HG02852 (cell line): Measurements from ENCODE around the gene MAP7D3.
"Not testable (repeated sequence)": the region's sequence is repeated elsewhere in the genome, so short reads cannot be mapped to it uniquely, and the experiment has no call there.

ENCODE experiments used
- ATAC-seq: cut with Tn5 transposase; IDR thresholded peaks from one replicate; pipeline ENCODE4 v1.9.1; 2021; ENCODE audit warnings: mild to moderate bottlenecking, moderate library complexity; ENCODE audit not compliant: unreplicated experiment

MAP7D3 gene

DNA sequence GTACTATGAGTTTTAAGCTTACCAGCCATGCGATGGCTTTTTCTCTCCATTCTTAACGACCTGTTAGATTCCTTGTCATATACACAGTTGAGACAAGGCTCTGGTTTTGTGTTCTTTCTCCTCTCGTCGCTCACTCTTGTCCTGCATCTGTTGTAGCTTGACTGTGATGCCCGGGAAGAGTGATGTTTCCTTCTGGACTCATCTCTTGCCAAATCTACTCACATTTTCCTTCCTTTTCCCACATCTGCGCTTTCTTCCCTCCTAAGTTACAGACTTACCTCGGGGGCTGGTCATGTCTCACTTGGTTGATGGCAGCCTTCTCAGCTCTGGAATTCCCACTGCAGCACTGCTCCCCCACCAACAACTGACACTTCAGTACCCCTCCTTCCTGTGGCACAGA, 4.8 kb upstream of the MAP7D3 start:
- ATAC-seq = no peak

- ATAC-seq = no peak
Measured at GRCh38 chrX:136255541-136255940, 4.3 kb upstream of the MAP7D3 start.

DNA sequence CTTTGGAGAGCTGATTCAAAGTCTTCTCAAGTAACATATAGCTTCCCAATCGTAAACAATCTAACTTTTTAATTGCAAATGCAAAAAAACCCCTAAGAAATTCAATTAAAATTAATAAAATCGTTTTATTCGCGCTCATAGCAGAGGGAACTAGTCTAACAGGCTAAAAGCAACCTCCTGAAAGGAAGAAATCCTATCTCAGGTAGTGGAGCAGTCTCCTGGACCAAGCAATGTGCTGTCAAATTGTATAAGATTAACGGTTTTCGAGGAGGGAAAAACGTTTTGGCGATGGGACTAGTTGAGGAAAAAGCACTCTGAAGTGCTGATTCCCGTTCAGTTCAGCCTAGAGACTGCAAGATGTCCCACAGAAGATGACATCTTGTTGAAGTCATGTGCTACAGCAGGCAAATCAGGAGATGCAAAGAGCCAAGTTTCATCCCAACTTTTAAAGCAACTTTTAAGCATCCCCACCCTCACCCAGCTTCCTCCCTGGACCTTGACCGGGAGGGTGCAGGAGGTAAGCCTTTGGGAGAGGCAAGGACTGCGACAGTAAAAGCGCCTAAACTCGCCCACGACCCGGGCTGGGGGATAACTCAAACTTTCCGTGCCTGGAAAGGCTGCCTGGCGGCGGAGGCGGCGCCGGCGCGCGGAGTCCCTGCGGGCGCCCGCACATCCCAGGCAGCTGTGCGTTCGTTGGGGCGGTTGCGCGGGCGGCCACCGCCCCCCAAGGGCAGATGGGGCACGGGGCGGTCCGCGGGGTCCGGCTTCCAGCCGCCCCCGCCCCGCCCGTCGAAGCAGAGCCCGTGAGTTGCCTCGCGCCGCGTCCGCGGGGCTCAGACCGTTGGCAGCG, 784 bp downstream of the MAP7D3 start:
- ATAC-seq = peak; percentile 33

DNA sequence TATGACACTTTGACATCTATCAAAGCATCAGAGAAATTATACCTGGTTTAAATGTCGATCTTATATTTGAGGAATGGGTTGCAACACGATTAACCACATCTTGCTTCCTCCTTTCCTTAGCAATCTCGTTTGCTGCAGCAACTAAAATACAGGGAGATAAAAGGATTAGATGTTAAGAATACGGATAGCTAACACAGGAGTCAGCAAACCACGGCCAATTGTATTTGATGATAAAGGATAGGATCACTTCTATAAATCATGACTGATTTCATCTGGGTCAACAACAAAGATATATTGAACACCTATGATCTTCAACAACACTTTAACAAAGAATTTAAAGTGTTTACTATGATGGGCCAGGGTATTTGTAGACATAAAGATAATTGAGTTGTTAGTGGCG, 5.0 kb downstream of the MAP7D3 start:
- ATAC-seq = no peak

- ATAC-seq = not testable (repeated sequence)
Measured at GRCh38 chrX:136237849-136238248, 13.4 kb downstream of the MAP7D3 start.

GRCh38 chrX:136237074-136237473, 14.1 kb downstream of the MAP7D3 start:
- ATAC-seq = no peak

DNA sequence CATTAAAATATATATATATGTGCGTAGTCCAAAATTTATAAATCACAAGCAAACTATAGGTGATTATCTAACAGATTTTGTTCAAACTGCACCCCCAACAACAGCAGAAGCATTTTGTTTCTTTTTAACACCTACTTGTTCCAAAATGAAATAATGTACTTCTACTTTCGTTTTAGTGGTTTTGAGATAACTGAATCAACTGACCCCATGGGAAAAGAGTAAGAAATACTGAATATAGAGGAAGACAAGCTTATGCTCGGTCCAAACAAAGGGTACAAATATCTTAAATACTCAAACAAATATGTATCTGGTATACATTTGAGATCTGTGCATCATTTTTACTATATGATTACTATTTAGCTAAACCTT, 22.4 kb downstream of the MAP7D3 start:
- ATAC-seq = peak; percentile 46

GRCh38 chrX:136227948-136228838, 23.0 kb downstream of the MAP7D3 start:
- ATAC-seq = peak; percentile 65

- no peak for ATAC-seq
Measured at GRCh38 chrX:136227074-136227473, 24.1 kb downstream of the MAP7D3 start.

GRCh38 chrX:136221851-136222513, 29.2 kb downstream of the MAP7D3 start:
- no peak for ATAC-seq

- ATAC-seq = no peak
Measured at GRCh38 chrX:136220951-136221350, 30.2 kb downstream of the MAP7D3 start.

- no peak for ATAC-seq
Measured at GRCh38 chrX:136220540-136220939, 30.7 kb downstream of the MAP7D3 start.

DNA sequence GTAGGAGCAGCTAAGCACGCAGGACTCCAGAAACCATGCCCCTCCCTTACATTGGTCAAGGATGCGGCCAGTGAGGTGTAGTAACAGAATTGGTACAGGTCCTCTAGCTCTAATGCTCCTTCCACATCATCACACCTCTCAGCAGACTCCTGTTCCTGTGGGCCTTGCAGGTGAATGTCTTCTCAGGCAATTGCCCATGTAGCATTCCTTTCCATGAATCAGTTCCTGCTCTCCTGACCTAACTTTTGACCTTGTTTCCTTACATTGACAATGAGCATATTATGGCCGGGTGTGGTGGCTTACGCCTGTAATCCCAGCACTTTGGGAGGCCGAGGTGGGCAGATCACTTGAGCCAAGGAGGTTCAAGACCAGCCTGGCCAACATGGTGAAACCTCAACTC, 31.3 kb downstream of the MAP7D3 start:
- no peak for ATAC-seq

GRCh38 chrX:136215559-136215958, 35.6 kb downstream of the MAP7D3 start:
- ATAC-seq = no peak

GRCh38 chrX:136214551-136214950, 36.6 kb downstream of the MAP7D3 start:
- no peak for ATAC-seq

DNA sequence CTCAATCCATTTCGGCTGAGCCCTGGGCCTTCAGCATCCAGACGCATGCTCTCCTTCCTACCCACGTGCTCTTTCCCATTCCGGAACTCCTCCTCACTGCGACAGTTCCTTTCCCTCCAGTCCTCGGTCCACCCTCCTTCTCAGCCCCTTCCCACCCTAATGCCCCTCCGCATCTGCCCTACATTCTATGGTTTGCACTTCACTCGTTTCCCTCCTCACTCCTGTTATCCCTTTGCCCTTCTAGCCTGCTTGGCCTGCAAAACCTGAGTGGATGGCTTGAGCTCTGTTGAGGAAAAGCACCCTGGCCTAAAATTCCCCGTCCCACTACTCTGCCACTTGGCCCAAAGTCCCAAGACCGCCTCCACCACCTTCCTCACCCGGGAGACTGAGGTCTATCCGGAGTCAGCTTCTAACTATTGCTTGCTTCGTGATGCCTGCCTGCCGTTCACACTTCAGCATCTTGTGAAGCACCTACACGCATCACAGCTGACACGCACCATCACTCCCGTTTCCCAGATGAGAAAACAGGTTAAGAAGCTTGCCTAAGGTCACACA, 38.6 kb downstream of the MAP7D3 start:
- ATAC-seq = no peak

DNA sequence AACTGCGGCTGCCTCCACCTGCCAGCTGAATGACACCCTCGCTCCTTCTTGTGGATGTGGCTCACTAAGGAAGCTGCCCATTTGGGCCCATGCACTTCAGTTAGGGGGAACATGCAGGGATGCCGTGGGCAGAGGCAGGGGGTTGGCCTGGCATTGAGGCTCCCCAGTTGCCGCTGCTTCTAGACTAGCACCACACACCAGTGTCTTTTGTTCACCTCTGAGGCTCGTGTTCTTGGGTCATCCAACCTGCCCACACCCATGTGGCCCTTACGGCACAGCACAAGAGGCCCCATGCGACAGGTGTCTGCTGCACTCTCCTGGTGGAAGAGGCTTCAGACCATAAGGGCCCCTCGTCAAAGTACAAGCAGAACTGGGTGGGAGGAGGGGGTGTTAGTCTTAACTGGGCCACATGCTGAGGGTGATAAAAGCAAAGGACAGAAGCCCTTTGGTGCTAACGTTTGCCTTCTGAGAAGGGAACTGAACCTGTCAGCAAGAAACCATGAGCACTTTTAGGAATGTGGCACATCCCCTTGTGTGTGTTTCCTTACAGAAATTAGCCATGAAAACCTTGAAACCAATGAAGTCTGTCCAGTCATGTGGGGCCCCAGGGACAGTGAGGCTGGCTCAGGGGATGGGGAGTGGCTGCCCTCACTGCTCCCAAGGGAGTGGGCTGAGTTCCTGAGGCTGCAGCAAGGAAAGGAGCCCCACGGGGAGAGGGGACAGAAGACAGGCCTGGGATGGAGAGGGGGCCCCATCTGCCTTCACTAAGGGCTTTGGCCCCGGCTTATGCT, 39.2 kb downstream of the MAP7D3 start:
- no peak for ATAC-seq

GRCh38 chrX:136210806-136211205, 40.4 kb downstream of the MAP7D3 start:
- no peak for ATAC-seq

DNA sequence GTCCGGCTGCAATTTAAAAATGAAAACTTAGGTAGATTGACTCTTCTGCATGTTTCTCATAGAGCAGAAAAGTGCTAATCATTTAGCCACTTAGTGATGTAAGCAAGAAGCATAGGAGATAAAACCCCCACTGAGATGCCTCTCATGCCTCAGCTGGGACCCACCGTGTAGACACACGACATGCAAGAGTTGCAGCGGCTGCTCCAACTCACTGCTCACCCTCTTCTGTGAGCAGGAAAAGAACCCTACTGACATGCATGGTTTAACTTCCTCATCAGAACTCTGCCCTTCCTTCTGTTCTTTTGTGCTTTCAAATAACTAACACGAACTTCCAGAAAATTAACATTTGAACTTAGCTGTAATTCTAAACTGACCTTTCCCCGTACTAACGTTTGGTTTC, 41.0 kb downstream of the MAP7D3 start:
- peak; percentile 59 for ATAC-seq

DNA sequence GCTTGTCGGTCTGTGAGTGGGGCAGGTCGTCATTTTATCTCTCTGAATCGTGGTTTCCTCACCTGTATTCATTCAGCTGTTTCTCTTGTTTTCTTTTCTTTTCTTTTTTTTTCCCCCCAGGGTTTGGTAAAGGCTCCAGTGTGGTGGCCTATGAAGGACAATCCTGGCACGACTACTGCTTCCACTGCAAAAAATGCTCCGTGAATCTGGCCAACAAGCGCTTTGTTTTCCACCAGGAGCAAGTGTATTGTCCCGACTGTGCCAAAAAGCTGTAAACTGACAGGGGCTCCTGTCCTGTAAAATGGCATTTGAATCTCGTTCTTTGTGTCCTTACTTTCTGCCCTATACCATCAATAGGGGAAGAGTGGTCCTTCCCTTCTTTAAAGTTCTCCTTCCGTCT, 41.4 kb downstream of the MAP7D3 start:
- ATAC-seq = no peak
